Fibroblast of the aortic adventitia (primary cell): ENCODE measurements around the gene RAMP2. TPM values are rescaled to one million over a fixed set of nuclear protein-coding genes. Genes with fewer than 3 reads are reported as not detected.
A peak's percentile ranks its signal among the peaks of the same experiment; 100 is the strongest.

ENCODE experiments used
- DNase-seq: peaks from one replicate; pipeline ENCODE4 v3.0.0-alpha.2; 2010; ENCODE audit warnings: low read depth
- H3K4me3 ChIP-seq: 2 replicates; pipeline ENCODE4 v1.5.1; 2011; ENCODE audit warnings: low read depth, mild to moderate bottlenecking, control low read depth, low read length, moderate library complexity
- CTCF ChIP-seq: IDR thresholded peaks from 2 replicates; pipeline ENCODE4 v1.5.1; 2011; ENCODE audit warnings: mild to moderate bottlenecking, low read length, control low read depth, inconsistent platforms; ENCODE audit not compliant: insufficient read depth
- small RNA-seq: library from RNA; depleted of rRNA; stranded (forward); fragments of <200 nt; gene quantifications from one replicate; pipeline ENCODE3, GENCODE V24; 2012
- total RNA-seq: library from RNA; depleted of rRNA; stranded (reverse); fragments of >200 nt; gene quantifications from 2 replicates; pipeline ENCODE4 v1.2.3, GENCODE V29; 2012; ENCODE audit warnings: low replicate concordance

Gene RAMP2
- total RNA-seq, 1 donor, result 0.27 TPM

GRCh38 chr17:42798383-42799380 is 37.7 kb downstream of the RAMP2 start, which contains the start of the genes CNTD1 and COA3:
TSS of gene CNTD1 (plus strand) at chr17:42798861. CDS start at chr17:42799068, 207 bp downstream.
TSS of gene COA3 (minus strand) at chr17:42798704. CDS start at chr17:42798681, 23 bp downstream.
- peak; percentile 80 for DNase-seq
- H3K4me3 ChIP-seq, result peak within 1 kb of the TSS; percentile 97
- TF ChIP-seq CTCF, result no peak

GRCh38 chr17:42803074-42803883 is 42.3 kb downstream of the RAMP2 start:
- peak; percentile 37 for DNase-seq
- no peak overlapping the region for H3K4me3 ChIP-seq
- TF ChIP-seq CTCF, result no peak

- H3K4me3 ChIP-seq, result no peak overlapping the region
- no peak for TF ChIP-seq CTCF
- DNase-seq, result no peak
These were observed 43.9 kb downstream of the RAMP2 start for GRCh38 chr17:42804918-42805367.

- no peak overlapping the region for H3K4me3 ChIP-seq
- no peak for DNase-seq
- TF ChIP-seq CTCF, result no peak
These were observed 45.2 kb downstream of the RAMP2 start for GRCh38 chr17:42806249-42806648.

- DNase-seq, result peak; percentile 85
- TF ChIP-seq CTCF, result no peak
- H3K4me3 ChIP-seq, result no peak overlapping the region
These were observed 48.2 kb downstream of the RAMP2 start for GRCh38 chr17:42809250-42809649.

Small RNAs within 50 kb of the gene (small RNA-seq; reads per million reads assigned to genes)
- gene HMGN2P15, result not detected

Other genes with a start within 250 kb of the RAMP2 start
- gene NAGLU, start 225.0 kb upstream of the RAMP2 start, total RNA-seq, result 28.9 and 41.8 TPM in 2 replicates
- gene HSD17B1, start 208.3 kb upstream of the RAMP2 start, total RNA-seq, result 0.99 and 4.7 TPM in 2 replicates
- 11.0 and 19.1 TPM in 2 replicates for gene COASY, start 199.1 kb upstream of the RAMP2 start, total RNA-seq
- gene MLX, start 194.1 kb upstream of the RAMP2 start, total RNA-seq, result 10.5 and 41.8 TPM in 2 replicates
- 0.49 and 18.3 TPM in 2 replicates for gene PSMC3IP, start 183.5 kb upstream of the RAMP2 start, total RNA-seq
- 41.1 and 52.6 TPM in 2 replicates for gene RETREG3, start 151.9 kb upstream of the RAMP2 start, total RNA-seq
- gene TUBG1, start 151.5 kb upstream of the RAMP2 start, total RNA-seq, result 15.3 and 50.6 TPM in 2 replicates
- gene TUBG2, start 101.9 kb upstream of the RAMP2 start, total RNA-seq, result 4.3 and 12.1 TPM in 2 replicates
- 15.5 and 15.6 TPM in 2 replicates for gene PLEKHH3, start 84.2 kb upstream of the RAMP2 start, total RNA-seq
- 4.3 and 4.9 TPM in 2 replicates for gene CCR10, start 79.4 kb upstream of the RAMP2 start, total RNA-seq
- 32.0 and 41.5 TPM in 2 replicates for gene CNTNAP1, start 78.7 kb upstream of the RAMP2 start, total RNA-seq
- 26.7 and 31.4 TPM in 2 replicates for gene EZH1, start 16.2 kb upstream of the RAMP2 start, total RNA-seq
- gene VPS25, start 12.2 kb downstream of the RAMP2 start, total RNA-seq, result 4.2 and 57.2 TPM in 2 replicates
- gene WNK4, start 19.4 kb downstream of the RAMP2 start, total RNA-seq, result 0.45 and 3.5 TPM in 2 replicates
- gene COA3, start 37.5 kb downstream of the RAMP2 start, total RNA-seq, result 40.8 and 67.5 TPM in 2 replicates
- 0.54 TPM in 1 of 2 replicates, not detected in the other for gene CNTD1, start 37.6 kb downstream of the RAMP2 start, total RNA-seq
- 72.6 and 99.3 TPM in 2 replicates for gene BECN1, start 63.1 kb downstream of the RAMP2 start, total RNA-seq
- 86.3 and 101 TPM in 2 replicates for gene PSME3, start 72.2 kb downstream of the RAMP2 start, total RNA-seq
- 0.25 and 0.72 TPM in 2 replicates for gene AOC2, start 83.4 kb downstream of the RAMP2 start, total RNA-seq
- under 0.01 and 0.08 TPM in 2 replicates for gene AOC3, start 90.0 kb downstream of the RAMP2 start, total RNA-seq
- not detected in 2 replicates for gene G6PC1, start 139.6 kb downstream of the RAMP2 start, total RNA-seq
- 18.9 and 20.0 TPM in 2 replicates for gene AARSD1, start 203.2 kb downstream of the RAMP2 start, total RNA-seq
- 0.18 and 0.65 TPM in 2 replicates for gene PTGES3L, start 218.9 kb downstream of the RAMP2 start, total RNA-seq
- gene RUNDC1, start 219.3 kb downstream of the RAMP2 start, total RNA-seq, result 7.7 and 12.1 TPM in 2 replicates
- 336 and 1,876 TPM in 2 replicates for gene RPL27, start 237.2 kb downstream of the RAMP2 start, total RNA-seq
- gene IFI35, start 245.6 kb downstream of the RAMP2 start, total RNA-seq, result 34.7 and 43.0 TPM in 2 replicates